CD4-positive, alpha-beta T cell treated with Interleukin-21 for 1 hour (primary cell): ENCODE data around the gene CPNE4.

Experiments
- DNase-seq: peaks from one replicate; pipeline ENCODE4 v3.0.0-alpha.2; 2020

CPNE4 gene

GRCh38 chr3:131730581-131730980 is 304.2 kb downstream of the CPNE4 start:
- no peak for DNase-seq

- no peak for DNase-seq
Measured at GRCh38 chr3:131729643-131730017, 305.2 kb downstream of the CPNE4 start.

- no peak for DNase-seq
Measured at GRCh38 chr3:131728898-131729642, 305.7 kb downstream of the CPNE4 start.

- no peak for DNase-seq
Measured at GRCh38 chr3:131725414-131725813, 309.4 kb downstream of the CPNE4 start.

- no peak for DNase-seq
Measured at GRCh38 chr3:131723343-131723742, 311.5 kb downstream of the CPNE4 start.

DNA sequence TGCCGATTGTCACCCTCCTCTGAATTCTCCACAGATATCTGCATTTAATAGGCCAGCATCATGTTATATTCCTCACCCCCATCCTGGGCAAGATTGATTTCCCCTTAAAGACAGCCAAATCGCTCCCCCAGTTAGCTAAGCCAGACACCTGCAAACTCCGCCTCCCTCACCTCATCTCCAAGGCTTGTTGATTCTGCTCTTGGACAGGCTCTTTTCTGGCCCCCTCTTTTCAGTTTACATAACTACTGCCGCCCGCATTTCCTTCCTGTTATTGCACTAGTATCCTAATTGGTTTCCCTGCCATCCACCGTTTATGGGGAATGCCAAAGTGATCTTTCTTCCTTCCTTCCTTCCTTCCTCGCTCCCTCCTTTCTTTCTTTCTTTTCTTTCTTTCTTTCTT is 317.3 kb downstream of the CPNE4 start:
- no peak for DNase-seq

GRCh38 chr3:131716943-131717342 is 317.9 kb downstream of the CPNE4 start:
- DNase-seq = no peak

DNA sequence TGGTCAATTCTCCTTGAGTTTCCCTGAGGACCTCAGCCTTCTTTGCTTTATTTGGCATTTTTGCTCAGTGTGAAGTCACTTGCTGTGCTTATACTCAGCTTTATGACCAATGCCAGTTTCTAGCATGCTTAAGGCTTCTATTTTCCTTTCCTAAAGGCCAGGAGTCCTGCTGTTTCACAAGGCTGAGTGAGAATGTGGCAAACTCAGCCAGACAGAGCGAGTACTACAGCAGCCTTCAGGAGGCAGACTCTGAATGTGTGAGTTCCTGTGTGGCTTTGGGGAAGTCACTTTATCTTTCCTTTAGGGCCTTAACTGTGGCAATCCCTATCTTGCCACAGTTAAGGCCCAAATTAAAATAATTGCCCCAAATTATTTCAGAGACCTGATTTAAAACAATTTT is 318.8 kb downstream of the CPNE4 start:
- no peak for DNase-seq

- DNase-seq = no peak
Measured at GRCh38 chr3:131714585-131715220, 320.1 kb downstream of the CPNE4 start.

DNA sequence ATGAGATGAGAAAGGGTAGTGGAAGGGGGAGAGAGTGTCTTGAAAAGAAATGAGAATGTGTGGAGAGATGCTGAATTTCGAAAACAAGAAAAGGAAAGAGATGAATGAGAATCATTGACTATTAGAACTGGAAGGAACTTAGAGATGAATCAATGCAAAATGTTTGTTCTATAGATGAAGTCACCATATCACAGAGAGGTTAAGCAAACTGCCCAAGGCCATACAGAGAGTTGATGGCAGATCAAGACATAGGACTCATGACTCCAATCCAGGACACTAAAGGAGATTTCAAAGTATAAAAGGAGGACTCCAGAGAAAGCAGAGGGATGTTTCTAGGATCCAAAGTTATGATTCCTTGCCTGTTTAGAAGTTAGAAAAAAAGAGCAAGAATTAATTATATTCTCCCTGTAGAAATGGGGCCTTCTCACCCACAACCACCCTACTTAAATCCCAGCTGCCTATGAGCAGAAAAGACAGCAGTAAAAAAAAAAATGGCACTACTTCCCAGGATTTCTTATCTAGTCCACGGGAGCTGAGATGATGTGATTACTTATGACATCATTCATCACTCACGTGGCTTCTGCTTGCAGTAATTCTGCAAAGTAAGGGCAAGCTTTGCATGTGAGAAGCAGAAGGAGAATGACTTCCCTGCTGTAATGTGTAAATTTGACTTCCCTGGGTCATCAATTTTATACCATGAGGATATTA is 321.2 kb downstream of the CPNE4 start:
- no peak for DNase-seq

DNA sequence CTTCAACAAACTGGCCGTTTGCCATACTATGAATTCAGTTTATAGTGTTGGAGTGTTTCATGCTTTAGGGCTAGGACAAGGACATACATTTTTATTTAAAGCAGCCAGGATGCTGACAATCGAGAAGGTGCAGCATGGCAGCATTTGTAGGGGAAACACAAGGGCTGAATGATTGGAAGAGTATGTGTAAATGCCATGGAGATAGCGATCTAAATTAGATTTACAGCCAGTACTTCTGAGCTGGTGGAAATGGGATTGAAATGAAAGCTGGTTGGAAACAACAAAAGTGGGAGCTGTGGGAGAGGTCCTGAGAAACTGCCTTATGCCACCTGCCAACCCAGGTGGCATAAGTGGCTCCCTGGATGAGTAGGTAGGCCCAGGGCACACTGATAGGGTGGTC is 322.2 kb downstream of the CPNE4 start:
- DNase-seq = no peak

GRCh38 chr3:131711114-131711768 is 323.6 kb downstream of the CPNE4 start:
- DNase-seq = no peak

- no peak for DNase-seq
Measured at GRCh38 chr3:131708241-131708640, 326.6 kb downstream of the CPNE4 start.

- no peak for DNase-seq
Measured at GRCh38 chr3:131705558-131706051, 329.2 kb downstream of the CPNE4 start.

GRCh38 chr3:131705099-131705498 is 329.7 kb downstream of the CPNE4 start:
- no peak for DNase-seq

- no peak for DNase-seq
Measured at GRCh38 chr3:131704098-131704497, 330.7 kb downstream of the CPNE4 start.

DNA sequence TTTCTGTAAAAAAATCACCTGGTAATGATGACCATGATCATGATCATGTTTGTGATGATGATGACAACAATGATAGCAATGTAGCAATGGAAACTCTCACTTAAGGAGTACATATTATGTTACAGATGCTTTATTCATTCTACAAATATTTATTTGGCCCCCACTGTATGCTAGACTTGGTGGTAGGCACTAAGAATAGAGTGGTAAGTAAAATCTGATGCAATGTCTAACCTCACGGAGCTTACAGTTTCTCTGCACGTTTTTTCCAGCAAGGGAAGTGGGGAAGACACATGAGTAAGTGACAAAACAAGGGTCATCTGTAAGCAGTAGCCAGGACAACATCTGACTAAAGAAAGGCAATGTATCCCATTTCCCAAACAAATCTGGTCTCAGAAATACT is 332.7 kb downstream of the CPNE4 start:
- DNase-seq = no peak

DNA sequence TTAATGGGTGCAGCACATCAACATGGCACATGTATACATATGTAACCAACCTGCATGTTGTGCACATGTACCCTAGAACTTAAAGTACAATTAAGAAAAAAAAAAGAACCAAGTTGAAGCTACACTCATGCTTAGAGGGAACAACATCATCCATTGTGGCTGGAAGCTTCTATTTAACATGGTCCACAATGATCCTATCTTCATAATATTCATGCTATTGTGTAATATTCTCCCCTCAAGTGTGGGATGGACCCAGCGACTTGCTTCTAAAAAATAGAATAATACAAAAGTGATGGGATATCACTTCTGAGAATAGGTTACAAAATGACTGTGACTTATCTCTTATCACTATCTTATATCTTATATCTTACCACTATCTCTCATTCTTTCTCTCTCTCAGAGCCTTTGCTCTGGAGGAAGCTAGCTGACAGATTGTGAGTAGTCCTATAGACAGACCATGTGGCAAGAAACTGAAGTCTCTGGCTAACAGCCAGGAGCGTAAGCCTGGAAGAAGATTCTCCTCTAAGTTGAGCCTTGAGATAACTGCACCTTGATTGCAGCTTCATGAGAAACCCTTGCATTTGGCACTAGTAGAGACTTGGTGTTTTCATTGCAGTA is 333.6 kb downstream of the CPNE4 start:
- DNase-seq = no peak

- DNase-seq = no peak
Measured at GRCh38 chr3:131699001-131699400, 335.8 kb downstream of the CPNE4 start.

DNA sequence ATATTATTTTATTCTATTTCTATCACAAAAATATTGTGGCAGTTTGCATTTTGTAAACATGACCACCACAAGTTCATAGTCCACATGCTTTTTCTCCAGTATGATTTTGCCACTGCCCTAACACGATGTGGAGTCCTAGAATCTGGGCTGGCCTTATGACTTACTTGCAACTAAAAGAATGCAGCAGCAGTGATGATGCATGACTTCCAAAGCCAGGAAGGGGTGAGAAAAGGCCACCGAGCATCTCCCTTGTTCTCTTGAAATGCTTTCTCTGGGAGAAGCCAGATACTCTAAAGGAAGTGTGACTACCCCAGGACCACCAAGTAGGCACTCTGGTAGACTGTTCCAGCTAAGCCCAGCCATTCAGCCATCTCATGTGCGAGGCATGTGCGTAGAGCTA is 340.4 kb downstream of the CPNE4 start:
- no peak for DNase-seq

- DNase-seq = no peak
Measured at GRCh38 chr3:131692356-131692755, 342.5 kb downstream of the CPNE4 start.

DNA sequence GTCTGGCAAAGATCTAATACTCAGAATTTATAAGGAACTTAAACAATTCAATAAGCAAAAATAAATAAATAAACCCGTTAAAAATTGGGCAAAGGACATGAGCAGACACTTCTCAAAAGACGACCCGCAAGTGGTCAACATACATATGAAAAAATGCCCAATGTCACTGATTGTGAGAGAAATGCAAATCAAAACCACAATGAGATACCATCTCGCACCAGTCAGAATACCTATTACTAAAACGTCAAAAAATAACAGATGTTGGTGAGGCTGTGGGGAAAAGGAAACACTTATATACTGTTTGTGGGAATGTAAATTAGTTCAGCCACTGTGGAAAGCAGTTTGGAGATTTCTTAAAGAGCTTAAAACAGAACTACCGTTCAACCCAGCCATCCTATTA is 344.0 kb downstream of the CPNE4 start:
- no peak for DNase-seq

DNA sequence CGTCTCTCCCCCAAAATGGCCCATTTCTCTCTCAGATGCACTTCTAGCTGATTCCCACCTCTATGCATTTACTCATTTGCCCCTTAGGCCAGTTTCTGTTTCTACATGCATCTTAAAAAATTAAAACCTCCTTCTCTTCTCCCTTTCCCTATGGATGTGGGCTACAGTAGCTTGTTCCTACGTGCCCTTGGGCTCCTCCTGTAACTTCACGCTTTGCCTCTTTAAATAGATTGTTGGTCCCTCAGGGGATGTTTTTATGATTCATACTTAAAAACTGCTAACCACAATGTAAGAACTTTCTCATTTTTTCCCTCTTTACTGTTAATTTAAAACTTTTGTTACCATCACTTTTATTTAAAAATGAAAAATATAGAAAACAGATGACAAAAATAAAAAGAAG is 346.4 kb downstream of the CPNE4 start:
- no peak for DNase-seq
